Astrocyte (in vitro differentiated cells and primary cell): ENCODE measurements around the gene ZNF276. TPM values are rescaled to one million over a fixed set of nuclear protein-coding genes. Genes with fewer than 3 reads are reported as not detected.

Experiments
- DNase-seq: peaks from one replicate; pipeline ENCODE4 v3.0.0-alpha.2; 2010; ENCODE audit warnings: low read depth
- FAIRE-seq: peaks from 2 replicates; lab custom pipeline; 2011; peaks lifted over from hg19 to GRCh38; lab: Jason Lieb, UNC
- H2AFZ ChIP-seq: 2 replicates; pipeline ENCODE4 v1.6.0; 2012; ENCODE audit warnings: low read depth, low read length, inconsistent platforms
- H3K27ac ChIP-seq: 2 replicates; pipeline ENCODE4 v1.5.1; 2011; ENCODE audit warnings: low read depth, low read length, inconsistent platforms
- H3K27me3 ChIP-seq: 2 replicates; pipeline ENCODE4 v1.6.0; 2011; ENCODE audit warnings: low read length, inconsistent platforms; ENCODE audit not compliant: insufficient read depth
- H3K36me3 ChIP-seq: 2 replicates; pipeline ENCODE4 v1.5.1; 2011; ENCODE audit warnings: low read length, inconsistent platforms; ENCODE audit not compliant: insufficient read depth
- H3K4me1 ChIP-seq: 2 replicates; pipeline ENCODE4 v1.5.1; 2011; ENCODE audit warnings: low read length, inconsistent platforms; ENCODE audit not compliant: insufficient read depth
- H3K4me2 ChIP-seq: 2 replicates; pipeline ENCODE4 v1.6.0; 2012; ENCODE audit warnings: low read length, inconsistent platforms
- H3K4me3 ChIP-seq: 2 replicates; pipeline ENCODE4 v1.5.1; 2011; ENCODE audit warnings: low read depth, mild to moderate bottlenecking, low read length, inconsistent platforms; ENCODE audit not compliant: insufficient read depth
- H3K79me2 ChIP-seq: 2 replicates; pipeline ENCODE4 v1.6.0; 2012; ENCODE audit warnings: mild to moderate bottlenecking, low read length, inconsistent platforms; ENCODE audit not compliant: insufficient read depth
- H3K9ac ChIP-seq: 2 replicates; pipeline ENCODE4 v1.6.0; 2012; ENCODE audit warnings: mild to moderate bottlenecking, low read length, inconsistent platforms
- H3K9me3 ChIP-seq: 2 replicates; pipeline ENCODE4 v1.5.1; 2012; ENCODE audit warnings: low read depth, mild to moderate bottlenecking, low read length, inconsistent platforms; ENCODE audit not compliant: insufficient read depth
- H4K20me1 ChIP-seq: 2 replicates; pipeline ENCODE4 v1.6.0; 2012; ENCODE audit warnings: low read length, inconsistent platforms; ENCODE audit not compliant: insufficient read depth
- H3K27ac Mint-ChIP-seq: one replicate; pipeline ENCODE4 v1.8.0; 2021; ENCODE audit warnings: mild to moderate bottlenecking, mixed read lengths; ENCODE audit not compliant: unreplicated experiment
- H3K27me3 Mint-ChIP-seq: one replicate; pipeline ENCODE4 v1.8.0; 2021; ENCODE audit warnings: low read depth, mixed read lengths; ENCODE audit not compliant: unreplicated experiment
- H3K36me3 Mint-ChIP-seq: one replicate; pipeline ENCODE4 v1.8.0; 2021; ENCODE audit warnings: low read depth, mixed read lengths; ENCODE audit not compliant: unreplicated experiment
- H3K4me1 Mint-ChIP-seq: one replicate; pipeline ENCODE4 v1.8.0; 2021; ENCODE audit warnings: low read depth, mixed read lengths; ENCODE audit not compliant: unreplicated experiment
- H3K4me3 Mint-ChIP-seq: one replicate; pipeline ENCODE4 v1.8.0; 2021; ENCODE audit warnings: mild to moderate bottlenecking, moderate library complexity, mixed read lengths; ENCODE audit not compliant: unreplicated experiment
- H3K9me3 Mint-ChIP-seq: one replicate; pipeline ENCODE4 v1.8.0; 2021; ENCODE audit warnings: mild to moderate bottlenecking, mixed read lengths; ENCODE audit not compliant: unreplicated experiment
- CTCF ChIP-seq: IDR thresholded peaks from 2 replicates; pipeline ENCODE4 v1.5.1; 2011; ENCODE audit warnings: low read depth, mild to moderate bottlenecking, inconsistent platforms, low read length, moderate library complexity; ENCODE audit not compliant: insufficient read depth
- EZH2 ChIP-seq: IDR thresholded peaks from 2 replicates; pipeline ENCODE4 v1.6.1; 2012; ENCODE audit warnings: mild to moderate bottlenecking, low read length, inconsistent platforms; ENCODE audit not compliant: insufficient read depth
- total RNA-seq: library from RNA; stranded (reverse); gene quantifications from 2 replicates; pipeline ENCODE4 v1.2.1, GENCODE V29; 2021

The ZNF276 gene
- total RNA-seq, 1 donor from 2014 or later, result 21.6 TPM

- no peaks in the 10 kb centered on the region for H3K4me1 Mint-ChIP-seq
- peaks cover 21% of the 10 kb centered on the region for H3K36me3 ChIP-seq
- H3K4me1 ChIP-seq, result no peaks in the 10 kb centered on the region
- H4K20me1 ChIP-seq, result peaks cover 5% of the 10 kb centered on the region
- no peak overlapping the region for H3K27ac Mint-ChIP-seq
- H3K4me3 Mint-ChIP-seq, result no peak overlapping the region
- no peaks in the 10 kb centered on the region for H3K27me3 ChIP-seq
- H3K4me2 ChIP-seq, result no peak overlapping the region
- no peak overlapping the region for H3K27ac ChIP-seq
- H3K79me2 ChIP-seq, result no peaks in the 10 kb centered on the region
- FAIRE-seq (no peak), DNase-seq (no peak)
- peaks cover 9% of the 10 kb centered on the region for H3K36me3 Mint-ChIP-seq
- no peak overlapping the region for H3K9ac ChIP-seq
- H3K9me3 Mint-ChIP-seq, result no peaks in the 10 kb centered on the region
- TF ChIP-seq CTCF, result no peak
- TF ChIP-seq EZH2, result no peak
- no peak overlapping the region for H2AFZ ChIP-seq
- no peak overlapping the region for H3K4me3 ChIP-seq
- no peaks in the 10 kb centered on the region for H3K9me3 ChIP-seq
- no peaks in the 10 kb centered on the region for H3K27me3 Mint-ChIP-seq
Observed at GRCh38 chr16:89786474-89787364, 65.4 kb downstream of the ZNF276 start.

- H3K27me3 Mint-ChIP-seq, result no peaks in the 10 kb centered on the region
- Histone ChIP-seq H4K20me1 (peaks cover 5% of the 10 kb centered on the region), H3K36me3 (peaks cover 22% of the 10 kb centered on the region), H3K4me1 (no peaks in the 10 kb centered on the region), H3K9ac (no peak overlapping the region), H3K27me3 (no peaks in the 10 kb centered on the region), H2AFZ (no peak overlapping the region), H3K4me3 (no peak overlapping the region), H3K27ac (no peak overlapping the region), H3K4me2 (no peak overlapping the region), H3K79me2 (no peaks in the 10 kb centered on the region), H3K9me3 (no peaks in the 10 kb centered on the region)
- H3K36me3 Mint-ChIP-seq, result peaks cover 9% of the 10 kb centered on the region
- DNase-seq (no peak), FAIRE-seq (no peak)
- no peaks in the 10 kb centered on the region for H3K9me3 Mint-ChIP-seq
- TF ChIP-seq CTCF, result no peak
- TF ChIP-seq EZH2, result no peak
- H3K4me1 Mint-ChIP-seq, result no peaks in the 10 kb centered on the region
- H3K27ac Mint-ChIP-seq, result no peak overlapping the region
- H3K4me3 Mint-ChIP-seq, result peak overlapping the region; percentile 45
Observed at GRCh38 chr16:89787365-89787805, 66.0 kb downstream of the ZNF276 start.

Other genes starting within 250 kb of the ZNF276 start
- 213 TPM in 2 replicates for gene ANKRD11, start 231.0 kb upstream of the ZNF276 start, total RNA-seq
- gene SPG7, start 213.1 kb upstream of the ZNF276 start, total RNA-seq, result 86.5 and 96.1 TPM in 2 replicates
- 1,200 and 1,239 TPM in 2 replicates for gene RPL13, start 160.9 kb upstream of the ZNF276 start, total RNA-seq
- gene CPNE7, start 145.8 kb upstream of the ZNF276 start, total RNA-seq, result 6.7 and 7.5 TPM in 2 replicates
- gene DPEP1, start 107.9 kb upstream of the ZNF276 start, total RNA-seq, result 0.11 and 0.22 TPM in 2 replicates
- gene CHMP1A, start 63.8 kb upstream of the ZNF276 start, total RNA-seq, result 84.2 and 85.7 TPM in 2 replicates
- gene SPATA33, start 63.7 kb upstream of the ZNF276 start, total RNA-seq, result 11.8 and 12.3 TPM in 2 replicates
- 40.5 and 41.7 TPM in 2 replicates for gene CDK10, start 34.8 kb upstream of the ZNF276 start, total RNA-seq
- 9.8 and 10.8 TPM in 2 replicates for gene SPATA2L, start 19.8 kb upstream of the ZNF276 start, total RNA-seq
- 11.3 and 12.4 TPM in 2 replicates for gene VPS9D1, start 639 bp upstream of the ZNF276 start, total RNA-seq
- 6.1 and 6.3 TPM in 2 replicates for gene FANCA, start 95.1 kb downstream of the ZNF276 start, total RNA-seq
- 2.6 and 3.2 TPM in 2 replicates for gene SPIRE2, start 106.9 kb downstream of the ZNF276 start, total RNA-seq
- gene TCF25, start 152.1 kb downstream of the ZNF276 start, total RNA-seq, result 187 and 193 TPM in 2 replicates
- 8.4 and 9.2 TPM in 2 replicates for gene MC1R, start 197.3 kb downstream of the ZNF276 start, total RNA-seq
- 360 and 459 TPM in 2 replicates for gene TUBB3, start 201.8 kb downstream of the ZNF276 start, total RNA-seq
- gene DEF8, start 227.2 kb downstream of the ZNF276 start, total RNA-seq, result 70.7 and 78.8 TPM in 2 replicates